GM12878 (cell line): Measurements from ENCODE around the gene HYCC2. TPM values are rescaled to one million over a fixed set of nuclear protein-coding genes. Genes with fewer than 3 reads are reported as not detected.

Experiments used
- ATF2 ChIP-seq: IDR thresholded peaks from 2 replicates; pipeline ENCODE4 v1.6.1; 2012; ENCODE audit warnings: low read length, inconsistent platforms
- BHLHE40 ChIP-seq, 2 experiments: fragments of 450-650 bp in 1 of 2; IDR thresholded peaks; 2 replicates each; pipeline ENCODE4 v1.6.1; 2011 to 2017; ENCODE audit warnings: low read depth in 2 of 2, borderline replicate concordance in 1 of 2, improper control_type of control experiment in 1 of 2, low read length in 1 of 2, mild to moderate bottlenecking in 1 of 2
- GATAD2B ChIP-seq: fragments of 450-650 bp; conservative IDR thresholded peaks from 2 replicates; pipeline ENCODE4 v1.6.1; 2017; ENCODE audit warnings: low read depth, mild to moderate bottlenecking, moderate library complexity
- IRF3 ChIP-seq: fragments of 450-650 bp; IDR thresholded peaks from 2 replicates; pipeline ENCODE4 v1.6.1; 2014; ENCODE audit warnings: mild to moderate bottlenecking
- LARP7 ChIP-seq: fragments of 450-650 bp; IDR thresholded peaks from 2 replicates; pipeline ENCODE4 v1.6.1; 2017; ENCODE audit warnings: mild to moderate bottlenecking
- MEF2A ChIP-seq: IDR thresholded peaks from 2 replicates; pipeline ENCODE4 v1.6.1; 2011; ENCODE audit warnings: low read depth, mild to moderate bottlenecking, low read length, moderate library complexity; ENCODE audit not compliant: insufficient read depth
- PKNOX1 ChIP-seq: fragments of 450-650 bp; IDR thresholded peaks from 2 replicates; pipeline ENCODE4 v1.6.1; 2016; ENCODE audit warnings: mild to moderate bottlenecking
- RAD21 ChIP-seq: IDR thresholded peaks from 2 replicates; pipeline ENCODE4 v1.6.1; 2011; ENCODE audit warnings: mild to moderate bottlenecking, low read depth, low read length, moderate library complexity; ENCODE audit not compliant: insufficient read depth
- RCOR1 ChIP-seq: conservative IDR thresholded peaks from 2 replicates; pipeline ENCODE4 v1.6.1; 2012; ENCODE audit warnings: low read depth, low read length, improper control_type of control experiment
- RELA ChIP-seq: fragments of 450-650 bp; IDR thresholded peaks from 2 replicates; pipeline ENCODE4 v1.8.0; 2014; ENCODE audit warnings: borderline replicate concordance; ENCODE audit not compliant: partially characterized antibody
- RELB ChIP-seq: fragments of 450-650 bp; IDR thresholded peaks from 2 replicates; pipeline ENCODE4 v1.6.1; 2017; ENCODE audit warnings: low read depth, mild to moderate bottlenecking, moderate library complexity
- SIN3A ChIP-seq: IDR thresholded peaks from 2 replicates; pipeline ENCODE4 v1.6.1; 2012; ENCODE audit warnings: low read depth, low read length, improper control_type of control experiment
- SMAD1 ChIP-seq: fragments of 450-650 bp; IDR thresholded peaks from 2 replicates; pipeline ENCODE4 v1.6.1; 2018; ENCODE audit warnings: mild to moderate bottlenecking, low read depth; ENCODE audit not compliant: partially characterized antibody
- SMAD5 ChIP-seq: IDR thresholded peaks from 2 replicates; pipeline ENCODE4 v1.6.1; 2016; ENCODE audit warnings: antibody characterized with exemption, low read depth
- SMC3 ChIP-seq: IDR thresholded peaks from 2 replicates; pipeline ENCODE4 v1.6.1; 2011; ENCODE audit warnings: low read length, improper control_type of control experiment, borderline replicate concordance
- SPI1 ChIP-seq: IDR thresholded peaks from 2 replicates; pipeline ENCODE4 v1.6.1; 2011; ENCODE audit warnings: low read depth, mild to moderate bottlenecking, low read length, moderate library complexity, borderline replicate concordance; ENCODE audit not compliant: insufficient read depth
- TAF1 ChIP-seq: IDR thresholded peaks from 2 replicates; pipeline ENCODE4 v1.6.1; 2011; ENCODE audit warnings: mild to moderate bottlenecking, low read depth, low read length, borderline replicate concordance
- TARDBP ChIP-seq: IDR thresholded peaks from 2 replicates; pipeline ENCODE4 v1.6.1; 2016; ENCODE audit warnings: borderline replicate concordance
- YY1 ChIP-seq: IDR thresholded peaks from 2 replicates; pipeline ENCODE4 v1.6.1; 2011; ENCODE audit warnings: low read depth, mild to moderate bottlenecking, low read length
- ZBED1 ChIP-seq: IDR thresholded peaks from 2 replicates; pipeline ENCODE4 v1.6.1; 2016; ENCODE audit warnings: borderline replicate concordance
- ZBTB11 ChIP-seq: fragments of 450-650 bp; formaldehyde crosslinking; IDR thresholded peaks from 2 replicates; pipeline ENCODE4 v1.5.0; 2022; ENCODE audit warnings: mild to moderate bottlenecking, missing genetic modification characterization
- polyA plus RNA-seq, 11 experiments: library from polyadenylated mRNA; depleted of rRNA in 4 of 11; unstranded in 6 of 11; stranded (reverse) in 5 of 11; fragments of >200 nt; fragmentation: Nextera tagmentation in 4 of 11; fragmentation: Illumina TruSeq in 1 of 11; extraction: Ambion mirVana in 4 of 11; extraction: Trizol in 1 of 11; gene quantifications; 1 replicate in 1 of 11; 2 replicates in 10 of 11; pipeline versions ENCODE4 v1.2.1 to v1.2.3, GENCODE V29; 2011 to 2016; ENCODE audit warnings: inconsistent platforms in 2 of 11, missing spikeins in 2 of 11, low read depth in 1 of 11
- total RNA-seq, 4 experiments: library from RNA; depleted of rRNA in 3 of 4; stranded (reverse); fragments of >200 nt in 3 of 4; fragmentation: Illumina TruSeq in 1 of 4; extraction: Trizol in 1 of 4; gene quantifications; 2 replicates each; pipeline versions ENCODE4 v1.2.1 to v1.2.3, GENCODE V29; 2013 to 2021

HYCC2 gene
- total and polyA plus RNA-seq, 10 of the 15 experiments (the other 5 are each of a cell fraction or from before 2014, with no cell fraction given), result 3.4 to 17.4 (median 8.0) TPM

GRCh38 chr2:201118121-201118960 lies 46.9 kb upstream of the HYCC2 start (continued):
- TF ChIP-seq PKNOX1 (0 out of 2 replicates have a peak, but pooled peaks have one; percentile 14), RCOR1 (no peak), BHLHE40 (IDR thresholded peaks at IDR 0.05; ENCODE audit: borderline replicate concordance in 1 of 2, low read depth in 2 of 2, low read length in 1 of 2) (peak; percentile 89 to 91), TARDBP (peak; percentile 84), YY1 (no peak; the same call in none of the 2 replicates), SMC3 (peak; percentile 52), IRF3 (no peak), MEF2A (peak; percentile 74), RAD21 (peak; percentile 66), RELB (peak; percentile 94), ZBED1 (no peak; the same call in 1 of the 2 replicates), ATF2 (no peak), GATAD2B (peak; percentile 99), SPI1 (no peak), SMAD5 (peak; percentile 29; the same call in 1 of the 2 replicates), SIN3A (0 out of 2 replicates have a peak, but pooled peaks have one; percentile 32), SMAD1 (peak; percentile 62), TAF1 (peak; percentile 81), RELA (peak; percentile 97), LARP7 (peak; percentile 31; the same call in 1 of the 2 replicates), ZBTB11 (CRISPR knock-in tag) (no peak)
